SIG-M5 treated with dmso at 0.1 percent for 504 hours (cell line): ENCODE measurements around the gene LRRC8E.
"Not testable (repeated sequence)": the region's sequence is repeated elsewhere in the genome, so short reads cannot be mapped to it uniquely, and the experiment has no call there.

Experiments
- DNase-seq: peaks from one replicate; lab custom pipeline; 2025; ENCODE audit not compliant: unreplicated experiment; lab: John Stamatoyannopoulos, UW

The LRRC8E gene

GRCh38 chr19:7883796-7884570, 4.3 kb upstream of the LRRC8E start:
- no peak for DNase-seq

GRCh38 chr19:7885818-7886217, 2.5 kb upstream of the LRRC8E start:
- no peak for DNase-seq

- DNase-seq = no peak
These were observed 734 bp upstream of the LRRC8E start for GRCh38 chr19:7887408-7888144.

GRCh38 chr19:7888826-7889217, 512 bp downstream of the LRRC8E start:
- no peak for DNase-seq

GRCh38 chr19:7893362-7894101, 5.2 kb downstream of the LRRC8E start:
- not testable (repeated sequence) for DNase-seq

- no peak for DNase-seq
These were observed 6.5 kb downstream of the LRRC8E start for GRCh38 chr19:7894612-7895309.

GRCh38 chr19:7895565-7895964, 7.3 kb downstream of the LRRC8E start:
- DNase-seq = no peak

- no peak for DNase-seq
These were observed 9.0 kb downstream of the LRRC8E start for GRCh38 chr19:7897292-7897691.

GRCh38 chr19:7898967-7899366, 10.7 kb downstream of the LRRC8E start:
- no peak for DNase-seq

- no peak for DNase-seq
These were observed 11.6 kb downstream of the LRRC8E start for GRCh38 chr19:7899751-7900378.

GRCh38 chr19:7900401-7900870, 12.1 kb downstream of the LRRC8E start:
- no peak for DNase-seq

- no peak for DNase-seq
These were observed 12.6 kb downstream of the LRRC8E start for GRCh38 chr19:7900931-7901330.

- no peak for DNase-seq
These were observed 13.0 kb downstream of the LRRC8E start for GRCh38 chr19:7901337-7901736.

GRCh38 chr19:7902796-7903243, 14.5 kb downstream of the LRRC8E start:
- no peak for DNase-seq

GRCh38 chr19:7903244-7904073, 15.1 kb downstream of the LRRC8E start, which contains the start of gene MAP2K7:
TSS of gene MAP2K7 (plus strand) at chr19:7903877. CDS start at chr19:7903945, 68 bp downstream.
- DNase-seq = peak; percentile 94

GRCh38 chr19:7904074-7905020, 16.0 kb downstream of the LRRC8E start:
- DNase-seq = no peak

- DNase-seq = no peak
These were observed 17.0 kb downstream of the LRRC8E start for GRCh38 chr19:7905268-7905667.

GRCh38 chr19:7905859-7906258, 17.5 kb downstream of the LRRC8E start:
- DNase-seq = no peak
